COLO668 (cell line): ENCODE measurements around the gene AKTIP.

Experiments used
- DNase-seq: peaks from one replicate; lab custom pipeline; 2025; ENCODE audit not compliant: unreplicated experiment; lab: John Stamatoyannopoulos, UW

AKTIP gene

GRCh38 chr16:53484542-53484941 lies 18.5 kb downstream of the AKTIP start:
- DNase-seq: no peak

GRCh38 chr16:53482123-53482522 lies 20.9 kb downstream of the AKTIP start:
- DNase-seq: no peak

- DNase-seq: no peak
Observed at GRCh38 chr16:53480394-53480793, 22.6 kb downstream of the AKTIP start.

- no peak for DNase-seq
Observed at GRCh38 chr16:53478965-53479364, 24.0 kb downstream of the AKTIP start.

GRCh38 chr16:53476867-53477266 lies 26.1 kb downstream of the AKTIP start:
- DNase-seq: no peak

GRCh38 chr16:53465606-53466280 lies 37.3 kb downstream of the AKTIP start:
- DNase-seq: no peak

GRCh38 chr16:53458635-53459034 lies 44.4 kb downstream of the AKTIP start:
- no peak for DNase-seq

GRCh38 chr16:53457670-53458069 lies 45.3 kb downstream of the AKTIP start:
- DNase-seq: no peak

- DNase-seq: no peak
Observed at GRCh38 chr16:53456625-53457024, 46.4 kb downstream of the AKTIP start.

GRCh38 chr16:53453928-53454327 lies 49.1 kb downstream of the AKTIP start:
- no peak for DNase-seq

- DNase-seq: no peak
Observed at GRCh38 chr16:53449816-53450517, 53.0 kb downstream of the AKTIP start.

GRCh38 chr16:53446090-53446489 lies 56.9 kb downstream of the AKTIP start:
- no peak for DNase-seq

GRCh38 chr16:53445534-53445933 lies 57.5 kb downstream of the AKTIP start:
- no peak for DNase-seq
